ENCODE data around the gene DDX1. TPM values are rescaled to one million over a fixed set of nuclear protein-coding genes. Genes with fewer than 3 reads are reported as not detected.

DDX1 gene
- total RNA-seq, 2 experiments from 2014 or later: 42.7 to 91.8 TPM

GRCh38 chr2:15623898-15624541 is 32.4 kb downstream of the DDX1 start:
- TF ChIP-seq EZH2phosphoT487 (IDR thresholded peaks at IDR 0.05; ENCODE audit: borderline replicate concordance, low read depth, low read length): no peak
- no peak for TF ChIP-seq CTCF (conservative IDR thresholded peaks at IDR 0.05; ENCODE audit: low read length)
- Histone ChIP-seq H3K4me1 (ENCODE audit: insufficient read depth, low read length, poor library complexity, severe bottlenecking) (no peaks in the 10 kb centered on the region), H3K36me3 (ENCODE audit: insufficient read depth, low read length) (peaks cover 100% of the 10 kb centered on the region), H2AFZ (ENCODE audit: low read length) (no peak overlapping the region), H3K79me2 (ENCODE audit: insufficient read depth, low read depth, low read length) (no peaks in the 10 kb centered on the region), H3K4me2 (ENCODE audit: low read length) (no peak overlapping the region), H4K20me1 (ENCODE audit: insufficient read depth, low read length) (no peaks in the 10 kb centered on the region), H3K9me2 (ENCODE audit: insufficient read depth, low read length) (no peaks in the 10 kb centered on the region), H3K27ac (ENCODE audit: low read depth, low read length, poor library complexity, severe bottlenecking) (no peak overlapping the region), H3K4me3 (ENCODE audit: low read depth, low read length, poor library complexity, severe bottlenecking) (no peak overlapping the region), H3K9me3 (ENCODE audit: low read length) (peaks cover 7% of the 10 kb centered on the region; the same call in 1 of the 2 replicates)
- BruUV-seq (replicated peaks): no TSS peak
- intact Hi-C loops (cut with micrococcal nuclease; ENCODE audit: unreplicated experiment): no loop called here
- POLR2A ChIA-PET: interaction anchor here (0.6 to 0.9 kb wide), 2 partner anchors 30 to 1092 kb away, joined by 4 to 5 read pairs; no protein-coding TSS in a partner anchor
- no peak for DNase-seq (ENCODE audit: low spot score)
- CTCF ChIA-PET (ENCODE audit: unreplicated experiment): no interaction called here

- H3K4me2 ChIP-seq (ENCODE audit: low read length): no peak overlapping the region
- H3K36me3 ChIP-seq (ENCODE audit: insufficient read depth, low read length): peaks cover 100% of the 10 kb centered on the region
- no peaks in the 10 kb centered on the region for H3K9me2 ChIP-seq (ENCODE audit: insufficient read depth, low read length)
- peaks cover 7% of the 10 kb centered on the region; the same call in 1 of the 2 replicates for H3K9me3 ChIP-seq (ENCODE audit: low read length)
- no peaks in the 10 kb centered on the region for H4K20me1 ChIP-seq (ENCODE audit: insufficient read depth, low read length)
- DNase-seq (ENCODE audit: low spot score): no peak
- no peak overlapping the region for H3K4me3 ChIP-seq (ENCODE audit: low read depth, low read length, poor library complexity, severe bottlenecking)
- TF ChIP-seq CTCF (conservative IDR thresholded peaks at IDR 0.05; ENCODE audit: low read length) (no peak), EZH2phosphoT487 (IDR thresholded peaks at IDR 0.05; ENCODE audit: borderline replicate concordance, low read depth, low read length) (no peak)
- H2AFZ ChIP-seq (ENCODE audit: low read length): no peak overlapping the region
- no peaks in the 10 kb centered on the region for H3K79me2 ChIP-seq (ENCODE audit: insufficient read depth, low read depth, low read length)
- CTCF ChIA-PET (ENCODE audit: unreplicated experiment): no interaction called here
- intact Hi-C loops (cut with micrococcal nuclease; ENCODE audit: unreplicated experiment): no loop called here
- H3K4me1 ChIP-seq (ENCODE audit: insufficient read depth, low read length, poor library complexity, severe bottlenecking): no peaks in the 10 kb centered on the region
- no peak overlapping the region for H3K27ac ChIP-seq (ENCODE audit: low read depth, low read length, poor library complexity, severe bottlenecking)
- POLR2A ChIA-PET: interaction anchor here (0.9 kb wide), 1 partner anchor 31 kb away, joined by 5 read pairs; no protein-coding TSS in a partner anchor
- no TSS peak for BruUV-seq (replicated peaks)
Observed at GRCh38 chr2:15624903-15625302, 33.2 kb downstream of the DDX1 start.

GRCh38 chr2:15625344-15626036 is 33.8 kb downstream of the DDX1 start:
- H3K36me3 ChIP-seq (ENCODE audit: insufficient read depth, low read length): peaks cover 100% of the 10 kb centered on the region
- POLR2A ChIA-PET: no interaction called here
- H3K9me3 ChIP-seq (ENCODE audit: low read length): peaks cover 7% of the 10 kb centered on the region; the same call in 1 of the 2 replicates

More at GRCh38 chr2:15625344-15626036, 33.8 kb downstream of the DDX1 start:
- H3K9me2 ChIP-seq (ENCODE audit: insufficient read depth, low read length): no peaks in the 10 kb centered on the region
- no peaks in the 10 kb centered on the region for H4K20me1 ChIP-seq (ENCODE audit: insufficient read depth, low read length)
- no peak overlapping the region for H3K27ac ChIP-seq (ENCODE audit: low read depth, low read length, poor library complexity, severe bottlenecking)
- no peak overlapping the region for H3K4me3 ChIP-seq (ENCODE audit: low read depth, low read length, poor library complexity, severe bottlenecking)
- H3K79me2 ChIP-seq (ENCODE audit: insufficient read depth, low read depth, low read length): no peaks in the 10 kb centered on the region
- DNase-seq (ENCODE audit: low spot score): no peak
- TF ChIP-seq CTCF (conservative IDR thresholded peaks at IDR 0.05; ENCODE audit: low read length): no peak
- no peak for TF ChIP-seq EZH2phosphoT487 (IDR thresholded peaks at IDR 0.05; ENCODE audit: borderline replicate concordance, low read depth, low read length)
- H3K4me1 ChIP-seq (ENCODE audit: insufficient read depth, low read length, poor library complexity, severe bottlenecking): no peaks in the 10 kb centered on the region
- no TSS peak for BruUV-seq (replicated peaks)
- intact Hi-C loops (cut with micrococcal nuclease; ENCODE audit: unreplicated experiment): no loop called here
- H2AFZ ChIP-seq (ENCODE audit: low read length): no peak overlapping the region
- H3K4me2 ChIP-seq (ENCODE audit: low read length): no peak overlapping the region
- CTCF ChIA-PET (ENCODE audit: unreplicated experiment): no interaction called here
